Endodermal cell (in vitro differentiated cells): ENCODE measurements around the gene MAPK8. TPM values are rescaled to one million over a fixed set of nuclear protein-coding genes. Genes with fewer than 3 reads are reported as not detected.

Experiments
- DNase-seq: peaks from one replicate; pipeline ENCODE4 v3.0.0-alpha.2; 2017
- H3K27ac ChIP-seq: 2 replicates; pipeline ENCODE4 v1.5.1; 2013; ENCODE audit warnings: mild to moderate bottlenecking, low read depth, low read length, moderate library complexity
- H3K27me3 ChIP-seq: 2 replicates; pipeline ENCODE4 v1.6.1; 2013; ENCODE audit warnings: mild to moderate bottlenecking, low read length, moderate library complexity; ENCODE audit not compliant: insufficient read depth, control insufficient read depth, poor library complexity, severe bottlenecking
- H3K36me3 ChIP-seq: 2 replicates; pipeline ENCODE4 v1.7.0; 2013; ENCODE audit warnings: mild to moderate bottlenecking, low read length, moderate library complexity; ENCODE audit not compliant: control insufficient read depth, insufficient read depth
- H3K4me1 ChIP-seq: one replicate; pipeline ENCODE4 v1.7.0; 2013; ENCODE audit warnings: low read length; ENCODE audit not compliant: control insufficient read depth, insufficient read depth
- H3K4me3 ChIP-seq: 2 replicates; pipeline ENCODE4 v1.5.1; 2013; ENCODE audit warnings: mild to moderate bottlenecking, low read length, moderate library complexity
- H3K9ac ChIP-seq: 2 replicates; pipeline ENCODE4 v1.6.1; 2013; ENCODE audit warnings: mild to moderate bottlenecking, low read length, moderate library complexity; ENCODE audit not compliant: poor library complexity, severe bottlenecking; ENCODE audit errors: extremely low read depth
- H3K9me3 ChIP-seq: 2 replicates; pipeline ENCODE4 v1.6.1; 2013; ENCODE audit warnings: mild to moderate bottlenecking, low read length, moderate library complexity; ENCODE audit not compliant: control insufficient read depth
- H3K27ac Mint-ChIP-seq: 2 replicates; pipeline ENCODE4 v1.8.0; 2020; ENCODE audit warnings: mixed read lengths
- H3K27me3 Mint-ChIP-seq: 2 replicates; pipeline ENCODE4 v1.8.0; 2021; ENCODE audit warnings: mild to moderate bottlenecking, mixed read lengths; ENCODE audit not compliant: insufficient read depth
- H3K36me3 Mint-ChIP-seq: 2 replicates; pipeline ENCODE4 v1.8.0; 2020; ENCODE audit warnings: low read depth, mixed read lengths
- H3K4me1 Mint-ChIP-seq: 2 replicates; pipeline ENCODE4 v1.8.0; 2020; ENCODE audit warnings: mixed read lengths
- H3K4me3 Mint-ChIP-seq: 2 replicates; pipeline ENCODE4 v1.8.0; 2020; ENCODE audit warnings: mild to moderate bottlenecking, moderate library complexity, mixed read lengths
- H3K9me3 Mint-ChIP-seq: 2 replicates; pipeline ENCODE4 v1.8.0; 2020; ENCODE audit warnings: mild to moderate bottlenecking, mixed read lengths
- CTCF ChIP-seq: fragments of 200-600 bp; sonication (generic); conservative IDR thresholded peaks from 2 replicates; pipeline ENCODE4 v1.5.0; 2021; ENCODE audit warnings: antibody characterized with exemption, mild to moderate bottlenecking
- WGBS, 2 experiments: methylation state at CpG; one replicate each; pipeline versions ENCODE4 v1.1.5 to v1.1.7; 2013; ENCODE audit warnings: missing lambda C conversion rate in 2 of 2, mixed read lengths in 1 of 2; ENCODE audit not compliant: insufficient coverage in 1 of 2, insufficient read length in 1 of 2; 5-methylcytosine and 5-hydroxymethylcytosine counted together
- total RNA-seq, 2 donors: library from RNA; stranded (reverse); fragmentation: NEBNext Ultra II Directional in 1 of 2; extraction: Animal tissue kit (Norgen Biotek cat#: 25700) in 1 of 2; gene quantifications; 2 replicates in 1 of 2; 3 replicates in 1 of 2; pipeline ENCODE4 v1.2.1, GENCODE V29; 2021

Gene MAPK8
- total RNA-seq, 2 donors from 2014 or later: 84.2 to 146 TPM

GRCh38 chr10:48364659-48365405 is 58.4 kb downstream of the MAPK8 start:
- no peaks in the 10 kb centered on the region for H3K36me3 Mint-ChIP-seq
- H3K4me1 ChIP-seq: peaks cover 3% of the 10 kb centered on the region
- DNase-seq: no peak
- H3K27me3 Mint-ChIP-seq: no peaks in the 10 kb centered on the region
- H3K9ac ChIP-seq: no peak overlapping the region
- H3K9me3 ChIP-seq: no peaks in the 10 kb centered on the region
- no peak overlapping the region for H3K27ac ChIP-seq
- no peaks in the 10 kb centered on the region for H3K36me3 ChIP-seq
- H3K4me3 ChIP-seq: no peak overlapping the region
- peak overlapping the region; percentile 67 for H3K27ac Mint-ChIP-seq
- H3K4me1 Mint-ChIP-seq: peaks cover 35% of the 10 kb centered on the region
- 79 to 90% methylated on average over 2 of the region's 3 CpGs for WGBS, 2 experiments
- H3K9me3 Mint-ChIP-seq: no peaks in the 10 kb centered on the region
- H3K27me3 ChIP-seq: no peaks in the 10 kb centered on the region
- no peak overlapping the region for H3K4me3 Mint-ChIP-seq
- TF ChIP-seq CTCF: no peak

GRCh38 chr10:48365668-48366067 is 59.2 kb downstream of the MAPK8 start:
- H3K27me3 ChIP-seq: no peaks in the 10 kb centered on the region
- 100% methylated on average over 1 of the region's 1 CpG; no CpG with 5 or more reads in 1 of the 2 experiments for whole genome bisulfite sequencing, 2 experiments
- H3K4me3 ChIP-seq: no peak overlapping the region
- no peak for TF ChIP-seq CTCF
- H3K27ac ChIP-seq: no peak overlapping the region
- no peak overlapping the region for H3K9ac ChIP-seq
- H3K4me1 Mint-ChIP-seq: peaks cover 30% of the 10 kb centered on the region
- no peak overlapping the region for H3K4me3 Mint-ChIP-seq
- no peaks in the 10 kb centered on the region for H3K27me3 Mint-ChIP-seq
- H3K36me3 ChIP-seq: no peaks in the 10 kb centered on the region
- no peak for DNase-seq
- peaks cover 3% of the 10 kb centered on the region for H3K4me1 ChIP-seq
- H3K27ac Mint-ChIP-seq: no peak overlapping the region
- no peaks in the 10 kb centered on the region for H3K36me3 Mint-ChIP-seq
- H3K9me3 Mint-ChIP-seq: no peaks in the 10 kb centered on the region
- no peaks in the 10 kb centered on the region for H3K9me3 ChIP-seq

GRCh38 chr10:48366261-48366660 is 59.8 kb downstream of the MAPK8 start:
- Histone ChIP-seq H3K9ac (no peak overlapping the region), H3K4me1 (peaks cover 3% of the 10 kb centered on the region), H3K27me3 (no peaks in the 10 kb centered on the region), H3K36me3 (no peaks in the 10 kb centered on the region), H3K27ac (no peak overlapping the region), H3K9me3 (no peaks in the 10 kb centered on the region), H3K4me3 (no peak overlapping the region)
- TF ChIP-seq CTCF: no peak
- Mint-ChIP-seq H3K27me3 (no peaks in the 10 kb centered on the region), H3K4me1 (peaks cover 28% of the 10 kb centered on the region), H3K36me3 (no peaks in the 10 kb centered on the region), H3K27ac (no peak overlapping the region), H3K9me3 (no peaks in the 10 kb centered on the region), H3K4me3 (no peak overlapping the region)
- no peak for DNase-seq
